HepG2 (cell line): ENCODE measurements around the gene RALBP1. TPM values are rescaled to one million over a fixed set of nuclear protein-coding genes. Genes with fewer than 3 reads are reported as not detected.
A peak's percentile ranks its signal among the peaks of the same experiment; 100 is the strongest.
"Not testable (repeated sequence)": the region's sequence is repeated elsewhere in the genome, so short reads cannot be mapped to it uniquely, and the experiment has no call there.

Experiments
- ATAC-seq: fragments of 200-7000 bp; cut with Tn5 transposase; 3 replicates; pipeline ENCODE4 v1.9.1; 2020; ENCODE audit warnings: mild to moderate bottlenecking, moderate library complexity
- BruUV-seq: library from RNA; stranded (reverse); fragments of 400-500 nt; replicated peaks from 2 replicates; lab custom pipeline; 2021; lab: Mats Ljungman, UMichigan
- CTCF ChIA-PET: fragments of 300-600 bp; formaldehyde crosslinking; extraction: SDS; loops from one replicate; lab custom pipeline; 2021; ENCODE audit warnings: low total read pairs, inconsistent platforms, low intra/inter-chr PET ratio; lab: Yijun Ruan, JAX
- POLR2A ChIA-PET: fragments of 350-600 bp; sonication (Branson Sonifier 250); formaldehyde crosslinking; loops from one replicate; lab custom pipeline; 2020; ENCODE audit warnings: antibody characterized with exemption, inconsistent platforms; lab: Yijun Ruan, JAX
- DNase-seq: peaks from one replicate; pipeline ENCODE4 v3.0.0-alpha.2; 2015; ENCODE audit warnings: low spot score
- FAIRE-seq: peaks from 3 replicates; lab custom pipeline; 2011; peaks lifted over from hg19 to GRCh38; lab: Jason Lieb, UNC
- H2AFZ ChIP-seq: one replicate; pipeline ENCODE4 v1.6.1; 2011; ENCODE audit warnings: low read length, inconsistent platforms
- H3K27ac ChIP-seq: fragments of 300-600 bp; 3 replicates; pipeline ENCODE4 v1.8.0; 2011; ENCODE audit warnings: mixed run types, mild to moderate bottlenecking, mixed read lengths, low read length, inconsistent platforms; ENCODE audit not compliant: insufficient read depth; ENCODE audit errors: extremely low read length
- H3K27me3 ChIP-seq, 2 experiments: fragments of 200-600 bp in 1 of 2; 2 replicates in 1 of 2; 3 replicates in 1 of 2; pipeline versions ENCODE4 v1.6.0 to v1.8.0; 2011; ENCODE audit warnings: low read length in 2 of 2, mild to moderate bottlenecking in 2 of 2, moderate library complexity in 2 of 2, inconsistent platforms in 1 of 2; ENCODE audit not compliant: insufficient read depth in 2 of 2, control insufficient read depth in 1 of 2
- H3K36me3 ChIP-seq, 2 experiments: fragments of 200-600 bp in 1 of 2; replicated peaks in 1 of 2; 2 replicates in 1 of 2; 3 replicates in 1 of 2; pipeline versions ENCODE4 v1.5.1 to v1.8.0; 2011; ENCODE audit warnings: low read length in 2 of 2, inconsistent platforms in 1 of 2; ENCODE audit not compliant: insufficient read depth in 2 of 2, control insufficient read depth in 1 of 2
- H3K4me1 ChIP-seq: 2 replicates; pipeline ENCODE4 v1.5.1; 2012; ENCODE audit warnings: low read length, inconsistent platforms; ENCODE audit not compliant: insufficient read depth
- H3K4me2 ChIP-seq: 2 replicates; pipeline ENCODE4 v1.6.0; 2011; ENCODE audit warnings: low read depth, low read length, inconsistent platforms
- H3K4me3 ChIP-seq, 3 experiments: fragments of 200-600 bp in 1 of 3; sonication (generic), shearing (Covaris generic) in 1 of 3; replicated peaks in 1 of 3; 2 replicates each; pipeline ENCODE4 v1.5.1; 2011 to 2016; ENCODE audit warnings: low read length in 3 of 3, inconsistent platforms in 2 of 3, low read depth in 2 of 3, mild to moderate bottlenecking in 2 of 3, control low read depth in 1 of 3, mixed read lengths in 1 of 3; ENCODE audit not compliant: insufficient read depth in 1 of 3
- H3K79me2 ChIP-seq: one replicate; pipeline ENCODE4 v1.6.1; 2011; ENCODE audit warnings: low read length, inconsistent platforms; ENCODE audit not compliant: insufficient read depth
- H3K9ac ChIP-seq: 2 replicates; pipeline ENCODE4 v1.6.0; 2011; ENCODE audit warnings: mild to moderate bottlenecking, low read depth, low read length, inconsistent platforms; ENCODE audit not compliant: insufficient read depth
- H3K9me3 ChIP-seq: 2 replicates; pipeline ENCODE4 v1.5.1; 2012; ENCODE audit warnings: mild to moderate bottlenecking, low read length
- H4K20me1 ChIP-seq: 2 replicates; pipeline ENCODE4 v1.6.0; 2011; ENCODE audit warnings: inconsistent platforms, mild to moderate bottlenecking, low read length, moderate library complexity; ENCODE audit not compliant: insufficient read depth
- FOXK1 ChIP-seq: sonication (generic); formaldehyde crosslinking; IDR thresholded peaks from 2 replicates; pipeline ENCODE4 v1.4.0; 2020; ENCODE audit warnings: low read depth, missing genetic modification reagents, borderline replicate concordance
- IRX3 ChIP-seq: sonication (generic); formaldehyde crosslinking; IDR thresholded peaks from 2 replicates; pipeline ENCODE4 v1.8.1; 2023; ENCODE audit warnings: mild to moderate bottlenecking, low read depth, missing genetic modification reagents, borderline replicate concordance
- SIN3A ChIP-seq: IDR thresholded peaks from 2 replicates; pipeline ENCODE4 v1.6.1; 2011; ENCODE audit warnings: low read depth, mild to moderate bottlenecking, control low read depth, low read length, borderline replicate concordance
- ZNF121 ChIP-seq: sonication (generic); formaldehyde crosslinking; IDR thresholded peaks from 2 replicates; pipeline ENCODE4 v1.5.0; 2020; ENCODE audit warnings: mild to moderate bottlenecking, missing genetic modification reagents
- ZNF7 ChIP-seq: IDR thresholded peaks from 2 replicates; pipeline ENCODE4 v1.6.1; 2016; ENCODE audit warnings: missing biosample characterization, missing genetic modification reagents
- WGBS: methylation state at CpG from one replicate; pipeline ENCODE4 v1.1.6; 2017; ENCODE audit warnings: low lambda C conversion rate; 5-methylcytosine and 5-hydroxymethylcytosine counted together
- in situ Hi-C: cut with HindIII; loops from 2 replicates; pipeline ENCODE4 v1.10.0; 2017; ENCODE audit warnings: low pct_unique_long_range_greater_than_20kb; ENCODE audit not compliant: extremely low pct_ligation_motif_present
- intact Hi-C: fragments of 100-400 bp; cut with micrococcal nuclease; formaldehyde crosslinking; loops from one replicate; pipeline ENCODE4 v1.10.0; 2022; ENCODE audit not compliant: unreplicated experiment
- polyA plus RNA-seq, 8 experiments: library from polyadenylated mRNA; depleted of rRNA in 3 of 8; stranded (reverse) in 7 of 8; unstranded in 1 of 8; fragments of >200 nt; fragmentation: Illumina TruSeq in 4 of 8; extraction: Trizol in 4 of 8; gene quantifications; 2 replicates each; pipeline versions ENCODE4 v1.2.1 to v1.2.3, GENCODE V29; 2011 to 2016; ENCODE audit warnings: low read depth in 4 of 8, missing spikeins in 1 of 8, mixed read lengths in 1 of 8; ENCODE audit not compliant: insufficient read depth in 1 of 8
- total RNA-seq, 5 experiments: library from RNA; depleted of rRNA; stranded (reverse); fragments of >200 nt; fragmentation: Illumina TruSeq; extraction: Trizol; gene quantifications; 2 replicates each; pipeline ENCODE4 v1.2.3, GENCODE V29; 2016; ENCODE audit warnings: low read depth in 1 of 5
- TF ChIP-seq, protein P1 (sequence below): sonication (generic); formaldehyde crosslinking; IDR thresholded peaks from 2 replicates; pipeline ENCODE4 v1.5.0; 2020; ENCODE audit warnings: mild to moderate bottlenecking, missing genetic modification reagents

Gene RALBP1
- total and polyA plus RNA-seq, 2 of the 13 experiments (the other 11 are each of a cell fraction or from before 2014, with no cell fraction given), result 24.5 to 33.1 TPM

DNA sequence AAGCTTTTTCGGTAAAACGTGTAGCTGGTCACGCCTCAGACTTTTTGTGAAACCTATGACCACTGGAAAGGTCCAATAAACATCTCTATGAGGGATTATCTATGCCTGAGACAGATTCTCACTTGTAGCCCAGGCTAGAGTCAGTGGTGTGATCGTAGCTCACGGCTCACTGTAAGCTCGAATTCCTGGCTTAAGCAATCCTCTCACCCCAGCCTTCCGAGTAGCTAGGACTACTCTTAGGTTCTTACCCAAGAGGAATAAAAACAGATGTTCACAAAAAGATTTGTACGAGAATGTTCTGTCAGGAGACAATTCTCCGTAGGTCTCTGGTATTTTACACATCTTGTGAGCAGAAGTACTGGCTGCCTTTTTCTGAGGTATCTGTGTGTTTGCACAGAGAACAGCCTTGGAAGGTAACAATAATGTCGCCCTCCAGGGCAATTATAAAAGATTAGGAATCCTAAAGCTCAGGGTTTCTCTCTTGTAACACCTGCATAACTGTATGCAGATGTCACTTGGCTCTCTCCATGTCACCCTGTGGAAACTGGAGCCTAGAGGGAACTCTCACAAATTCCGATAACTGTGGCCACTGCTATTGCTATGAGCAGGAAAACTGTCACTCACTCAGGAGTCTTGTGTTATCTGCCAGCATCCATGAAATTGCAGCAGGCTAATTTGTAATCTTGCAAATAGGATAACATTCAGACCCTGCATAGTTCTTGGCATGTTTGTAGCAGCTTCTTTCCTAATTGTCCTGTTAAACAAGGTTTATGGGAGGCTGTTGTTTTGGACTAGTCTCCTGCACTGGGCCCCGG, 25.5 kb upstream of the RALBP1 start:
- Histone ChIP-seq H3K4me2 (peak overlapping the region; percentile 62), H3K9ac (no peak overlapping the region), H2AFZ (peak overlapping the region; percentile 42), H3K4me1 (peaks cover 11% of the 10 kb centered on the region), H3K27ac (no peak overlapping the region), H3K4me3 (no peak overlapping the region; a peak in 1 of 6 replicates), H3K9me3 (peaks cover 11% of the 10 kb centered on the region), H4K20me1 (no peaks in the 10 kb centered on the region), H3K36me3 (no peaks in the 10 kb centered on the region), H3K27me3 (no peaks in the 10 kb centered on the region; a peak in 1 of 5 replicates), H3K79me2 (no peaks in the 10 kb centered on the region)
- peak; percentile 76 for TF ChIP-seq ZNF7 (CRISPR knock-in tag)
- TF ChIP-seq SIN3A, result no peak
- TF ChIP-seq IRX3 (CRISPR knock-in tag), result no peak
- no peak for TF ChIP-seq FOXK1
- FAIRE-seq, result no peak
- CTCF ChIA-PET, result no interaction called here
- ATAC-seq, result peak; percentile 73
- 14% methylated on average over 12 of the region's 12 CpGs for WGBS
- in situ Hi-C loops, result no loop called here
- intact Hi-C loops, result no loop called here
- no peak for DNase-seq
- BruUV-seq, result no TSS peak
- POLR2A ChIA-PET, result no interaction called here

DNA sequence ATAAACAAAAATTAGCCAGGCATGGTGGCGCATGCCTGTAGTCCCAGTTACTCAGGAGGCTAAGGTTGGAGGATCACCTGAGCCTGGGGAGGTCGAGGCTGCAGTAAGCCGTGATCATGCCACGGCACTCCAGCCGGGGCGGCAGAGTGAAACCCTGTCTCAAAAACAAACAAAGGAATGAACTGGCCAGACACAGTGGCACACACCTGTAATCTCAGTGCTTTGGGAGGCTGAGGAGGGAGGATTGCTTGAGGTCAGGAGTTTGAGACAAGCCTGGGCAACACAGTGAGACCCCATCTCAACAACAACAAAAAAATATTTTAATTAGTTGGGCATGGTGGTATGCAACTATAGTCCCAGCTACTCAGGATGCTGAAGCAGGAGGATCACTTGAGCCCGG, 24.4 kb upstream of the RALBP1 start:
- in situ Hi-C loops, intact Hi-C loops, H3K27me3 ChIP-seq, DNase-seq, H4K20me1 ChIP-seq, ATAC-seq, H3K4me2 ChIP-seq, POLR2A ChIA-PET, FAIRE-seq, H3K79me2 ChIP-seq, CTCF ChIA-PET, H3K36me3 ChIP-seq, H3K4me3 ChIP-seq, H3K27ac ChIP-seq, BruUV-seq, H3K9ac ChIP-seq, H2AFZ ChIP-seq: not testable (repeated sequence)
- 20% methylated on average over 6 of the region's 7 CpGs for WGBS
- H3K9me3 ChIP-seq, result peaks cover 17% of the 10 kb centered on the region
- H3K4me1 ChIP-seq, result peaks cover 11% of the 10 kb centered on the region
- TF ChIP-seq, protein P1, sequence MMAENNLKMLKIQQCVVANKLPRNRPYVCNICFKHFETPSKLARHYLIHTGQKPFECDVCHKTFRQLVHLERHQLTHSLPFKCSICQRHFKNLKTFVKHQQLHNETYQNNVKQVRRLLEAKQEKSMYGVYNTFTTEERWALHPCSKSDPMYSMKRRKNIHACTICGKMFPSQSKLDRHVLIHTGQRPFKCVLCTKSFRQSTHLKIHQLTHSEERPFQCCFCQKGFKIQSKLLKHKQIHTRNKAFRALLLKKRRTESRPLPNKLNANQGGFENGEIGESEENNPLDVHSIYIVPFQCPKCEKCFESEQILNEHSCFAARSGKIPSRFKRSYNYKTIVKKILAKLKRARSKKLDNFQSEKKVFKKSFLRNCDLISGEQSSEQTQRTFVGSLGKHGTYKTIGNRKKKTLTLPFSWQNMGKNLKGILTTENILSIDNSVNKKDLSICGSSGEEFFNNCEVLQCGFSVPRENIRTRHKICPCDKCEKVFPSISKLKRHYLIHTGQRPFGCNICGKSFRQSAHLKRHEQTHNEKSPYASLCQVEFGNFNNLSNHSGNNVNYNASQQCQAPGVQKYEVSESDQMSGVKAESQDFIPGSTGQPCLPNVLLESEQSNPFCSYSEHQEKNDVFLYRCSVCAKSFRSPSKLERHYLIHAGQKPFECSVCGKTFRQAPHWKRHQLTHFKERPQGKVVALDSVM (CRISPR knock-in tag), result peak; percentile 60; the same call in 1 of the 2 replicates
- 0 out of 2 replicates have a peak, but pooled peaks have one; percentile 17 for TF ChIP-seq ZNF121 (CRISPR knock-in tag)
